GM19351 (cell line): Measurements from ENCODE around the gene KDM5C.
A peak's percentile ranks its signal among the peaks of the same experiment; 100 is the strongest.

Source experiments
- ATAC-seq: cut with Tn5 transposase; IDR thresholded peaks from one replicate; pipeline ENCODE4 v1.9.1; 2021; ENCODE audit warnings: mild to moderate bottlenecking, moderate library complexity; ENCODE audit not compliant: unreplicated experiment

The KDM5C gene

GRCh38 chrX:53251307-53251706 is 26.3 kb upstream of the KDM5C start:
- no peak for ATAC-seq

GRCh38 chrX:53250556-53250955 is 25.5 kb upstream of the KDM5C start:
- no peak for ATAC-seq

GRCh38 chrX:53249408-53250042 is 24.5 kb upstream of the KDM5C start:
- ATAC-seq = no peak

- no peak for ATAC-seq
These were observed 22.9 kb upstream of the KDM5C start for GRCh38 chrX:53247928-53248327.

- ATAC-seq = no peak
These were observed 21.2 kb upstream of the KDM5C start for GRCh38 chrX:53246231-53246630.

- no peak for ATAC-seq
These were observed 19.6 kb upstream of the KDM5C start for GRCh38 chrX:53244610-53245009.

- no peak for ATAC-seq
These were observed 17.3 kb upstream of the KDM5C start for GRCh38 chrX:53242310-53242709.

GRCh38 chrX:53241558-53241957 is 16.6 kb upstream of the KDM5C start:
- no peak for ATAC-seq

GRCh38 chrX:53239474-53239873 is 14.5 kb upstream of the KDM5C start:
- no peak for ATAC-seq

GRCh38 chrX:53237056-53237455 is 12.0 kb upstream of the KDM5C start:
- ATAC-seq = no peak

- no peak for ATAC-seq
These were observed 11.1 kb upstream of the KDM5C start for GRCh38 chrX:53236025-53236679.

- no peak for ATAC-seq
These were observed 10.6 kb upstream of the KDM5C start for GRCh38 chrX:53235566-53235965.

- ATAC-seq = no peak
These were observed 9.5 kb upstream of the KDM5C start for GRCh38 chrX:53234484-53234883.

GRCh38 chrX:53233536-53233935 is 8.5 kb upstream of the KDM5C start:
- no peak for ATAC-seq

- no peak for ATAC-seq
These were observed 5.1 kb upstream of the KDM5C start for GRCh38 chrX:53230116-53230515.

GRCh38 chrX:53227224-53227765 is 2.3 kb upstream of the KDM5C start:
- no peak for ATAC-seq

- peak; percentile 9 for ATAC-seq
These were observed 800 bp downstream of the KDM5C start for GRCh38 chrX:53223955-53224859.

- no peak for ATAC-seq
These were observed 1.8 kb downstream of the KDM5C start for GRCh38 chrX:53223068-53223693.

GRCh38 chrX:53211391-53211978 is 13.5 kb downstream of the KDM5C start:
- no peak for ATAC-seq

GRCh38 chrX:53196678-53197077 is 28.3 kb downstream of the KDM5C start:
- no peak for ATAC-seq

GRCh38 chrX:53195401-53195800 is 29.6 kb downstream of the KDM5C start:
- ATAC-seq = no peak
